Endothelial cell (in vitro differentiated cells): ENCODE measurements around the gene TBC1D22A. TPM values are rescaled to one million over a fixed set of nuclear protein-coding genes. Genes with fewer than 3 reads are reported as not detected.

Experiments
- DNase-seq: peaks from one replicate; pipeline ENCODE4 v3.0.0; 2021; ENCODE audit warnings: low spot score
- H3K27ac Mint-ChIP-seq: one replicate; pipeline ENCODE4 v1.8.0; 2021; ENCODE audit warnings: mixed read lengths, inconsistent platforms; ENCODE audit not compliant: unreplicated experiment
- H3K27me3 Mint-ChIP-seq: one replicate; pipeline ENCODE4 v1.8.0; 2021; ENCODE audit warnings: mild to moderate bottlenecking, moderate library complexity, mixed read lengths, inconsistent platforms; ENCODE audit not compliant: unreplicated experiment
- H3K36me3 Mint-ChIP-seq: one replicate; pipeline ENCODE4 v1.8.0; 2021; ENCODE audit warnings: mild to moderate bottlenecking, low read depth, mixed read lengths, inconsistent platforms; ENCODE audit not compliant: unreplicated experiment
- H3K4me1 Mint-ChIP-seq: one replicate; pipeline ENCODE4 v1.8.0; 2021; ENCODE audit warnings: mild to moderate bottlenecking, mixed read lengths, inconsistent platforms; ENCODE audit not compliant: unreplicated experiment
- H3K4me3 Mint-ChIP-seq: one replicate; pipeline ENCODE4 v1.8.0; 2021; ENCODE audit warnings: mild to moderate bottlenecking, mixed read lengths, inconsistent platforms; ENCODE audit not compliant: unreplicated experiment
- H3K9me3 Mint-ChIP-seq: one replicate; pipeline ENCODE4 v1.8.0; 2021; ENCODE audit warnings: mixed read lengths, inconsistent platforms; ENCODE audit not compliant: unreplicated experiment
- CTCF ChIP-seq: fragments of 200-600 bp; sonication (generic); IDR thresholded peaks from one replicate; pipeline ENCODE4 v1.5.0; 2021; ENCODE audit warnings: antibody characterized with exemption; ENCODE audit not compliant: unreplicated experiment
- total RNA-seq: library from RNA; stranded (reverse); fragmentation: NEBNext Ultra II Directional; extraction: Animal tissue kit (Norgen Biotek cat#: 25700); gene quantifications from one replicate; pipeline ENCODE4 v1.2.1, GENCODE V29; 2021; ENCODE audit not compliant: unreplicated experiment

Gene TBC1D22A
- total RNA-seq, 1 donor from 2014 or later = 25.3 TPM

GRCh38 chr22:47156352-47157092 is 394.1 kb downstream of the TBC1D22A start:
- no peaks in the 10 kb centered on the region for H3K9me3 Mint-ChIP-seq
- TF ChIP-seq CTCF = no peak
- H3K27ac Mint-ChIP-seq = no peak overlapping the region
- H3K4me1 Mint-ChIP-seq = peaks cover 3% of the 10 kb centered on the region
- no peak overlapping the region for H3K4me3 Mint-ChIP-seq
- no peak for DNase-seq
- no peaks in the 10 kb centered on the region for H3K36me3 Mint-ChIP-seq
- peaks cover 5% of the 10 kb centered on the region for H3K27me3 Mint-ChIP-seq

GRCh38 chr22:47157093-47157420 is 394.6 kb downstream of the TBC1D22A start:
- H3K4me1 Mint-ChIP-seq = peaks cover 5% of the 10 kb centered on the region
- peaks cover 4% of the 10 kb centered on the region for H3K9me3 Mint-ChIP-seq
- peaks cover 5% of the 10 kb centered on the region for H3K27me3 Mint-ChIP-seq
- no peaks in the 10 kb centered on the region for H3K36me3 Mint-ChIP-seq
- H3K27ac Mint-ChIP-seq = no peak overlapping the region
- DNase-seq = no peak
- no peak for TF ChIP-seq CTCF
- no peak overlapping the region for H3K4me3 Mint-ChIP-seq

- TF ChIP-seq CTCF = no peak
- Mint-ChIP-seq H3K27me3 (peaks cover 5% of the 10 kb centered on the region), H3K9me3 (peaks cover 4% of the 10 kb centered on the region), H3K4me1 (peaks cover 5% of the 10 kb centered on the region), H3K36me3 (no peaks in the 10 kb centered on the region), H3K4me3 (no peak overlapping the region), H3K27ac (no peak overlapping the region)
- DNase-seq = no peak
Measured at GRCh38 chr22:47157486-47158270, 395.2 kb downstream of the TBC1D22A start.

- peaks cover 6% of the 10 kb centered on the region for H3K27me3 Mint-ChIP-seq
- no peak overlapping the region for H3K4me3 Mint-ChIP-seq
- TF ChIP-seq CTCF = no peak
- peaks cover 4% of the 10 kb centered on the region for H3K9me3 Mint-ChIP-seq
- DNase-seq = no peak
- H3K36me3 Mint-ChIP-seq = no peaks in the 10 kb centered on the region
- peaks cover 4% of the 10 kb centered on the region for H3K4me1 Mint-ChIP-seq
- H3K27ac Mint-ChIP-seq = peak overlapping the region; percentile 31
Measured at GRCh38 chr22:47158457-47158856, 396.0 kb downstream of the TBC1D22A start.

GRCh38 chr22:47159592-47159991 is 397.1 kb downstream of the TBC1D22A start:
- Mint-ChIP-seq H3K27ac (no peak overlapping the region), H3K4me1 (peaks cover 9% of the 10 kb centered on the region), H3K27me3 (peaks cover 4% of the 10 kb centered on the region), H3K36me3 (no peaks in the 10 kb centered on the region), H3K9me3 (peaks cover 4% of the 10 kb centered on the region), H3K4me3 (no peak overlapping the region)
- TF ChIP-seq CTCF = no peak
- no peak for DNase-seq
